ENCODE results near the gene WFS1.

The WFS1 gene

GRCh38 chr4:6270636-6271121, 1.0 kb downstream of the WFS1 start:
- TF ChIP-seq CTCF (IDR thresholded peaks at IDR 0.05; ENCODE audit: low read depth, low read length) = no peak
- peak overlapping the region; percentile 95 for H3K4me3 ChIP-seq (ENCODE audit: low read depth, low read length)

GRCh38 chr4:6271206-6271605, 1.6 kb downstream of the WFS1 start:
- no peak for TF ChIP-seq CTCF (IDR thresholded peaks at IDR 0.05; ENCODE audit: low read depth, low read length)
- peak overlapping the region; percentile 95 for H3K4me3 ChIP-seq (ENCODE audit: low read depth, low read length)

GRCh38 chr4:6271701-6272465, 2.2 kb downstream of the WFS1 start:
- H3K4me3 ChIP-seq (ENCODE audit: low read depth, low read length) = no peak overlapping the region
- TF ChIP-seq CTCF (IDR thresholded peaks at IDR 0.05; ENCODE audit: low read depth, low read length) = no peak

- 0 out of 2 replicates have a peak overlapping the region, but pooled peaks have one; percentile 17 for H3K4me3 ChIP-seq (ENCODE audit: low read depth, low read length)
- no peak for TF ChIP-seq CTCF (IDR thresholded peaks at IDR 0.05; ENCODE audit: low read depth, low read length)
Measured at GRCh38 chr4:6272863-6273660, 3.4 kb downstream of the WFS1 start.

GRCh38 chr4:6273661-6273990, 4.0 kb downstream of the WFS1 start:
- 0 out of 2 replicates have a peak overlapping the region, but pooled peaks have one; percentile 17 for H3K4me3 ChIP-seq (ENCODE audit: low read depth, low read length)
- TF ChIP-seq CTCF (IDR thresholded peaks at IDR 0.05; ENCODE audit: low read depth, low read length) = no peak

- TF ChIP-seq CTCF (IDR thresholded peaks at IDR 0.05; ENCODE audit: low read depth, low read length) = no peak
- no peak overlapping the region for H3K4me3 ChIP-seq (ENCODE audit: low read depth, low read length)
Measured at GRCh38 chr4:6275351-6275750, 5.7 kb downstream of the WFS1 start.
